Psoas muscle (tissue), 8 donors: ENCODE data around the gene ZBP1. TPM values are rescaled to one million over a fixed set of nuclear protein-coding genes. Genes with fewer than 3 reads are reported as not detected.

ENCODE experiments used
- ATAC-seq, 4 donors: fragments of 200-7000 bp; cut with Tn5 transposase; one replicate each; pipeline ENCODE4 v1.9.1; 2020; ENCODE audit warnings: moderate library complexity in 3 of 4, mild to moderate bottlenecking in 2 of 4
- DNase-seq, 2 donors: peaks; one replicate each; pipeline ENCODE4 v3.0.0-alpha.2; 2020
- H3K27ac ChIP-seq: fragments of 200-600 bp; one replicate; pipeline ENCODE4 v1.8.0; 2022
- H3K27me3 ChIP-seq, 3 donors: fragments of 200-600 bp in 1 of 3; one replicate each; pipeline versions ENCODE4 v1.6.1 to v1.8.0; 2013 to 2022; ENCODE audit warnings: low read length in 2 of 3, mild to moderate bottlenecking in 2 of 3, moderate library complexity in 1 of 3; ENCODE audit not compliant: insufficient read depth in 3 of 3
- H3K36me3 ChIP-seq, 2 donors: fragments of 200-600 bp in 1 of 2; one replicate each; pipeline versions ENCODE4 v1.6.1 to v1.8.0; 2013 to 2022; ENCODE audit warnings: low read depth in 1 of 2, mild to moderate bottlenecking in 1 of 2, moderate library complexity in 1 of 2; ENCODE audit not compliant: insufficient read depth in 1 of 2
- H3K4me1 ChIP-seq: fragments of 200-600 bp; one replicate; pipeline ENCODE4 v1.8.0; 2022
- H3K4me3 ChIP-seq: fragments of 200-600 bp; one replicate; pipeline ENCODE4 v1.8.0; 2022; ENCODE audit warnings: mild to moderate bottlenecking
- H3K9me3 ChIP-seq: fragments of 200-600 bp; one replicate; pipeline ENCODE4 v1.8.0; 2022
- WGBS, 3 donors: extraction: QIAGEN DNeasy Blood & Tissue Kit; methylation state at CpG; one replicate each; pipeline versions ENCODE4 v1.1.6 to v1.1.7; 2013; 5-methylcytosine and 5-hydroxymethylcytosine counted together
- intact Hi-C, 2 donors: fragments of 100-400 bp; cut with DNase I; formaldehyde crosslinking; loops; one replicate each; pipeline versions ENCODE4 v1.11.0 to v1.14.2; 2022
- polyA plus RNA-seq, 3 donors: library from polyadenylated mRNA; stranded (reverse); fragments of 200-250 nt; gene quantifications; one replicate each; pipeline ENCODE4 v1.2.3, GENCODE V29; 2013
- total RNA-seq, 4 donors: library from RNA; stranded (reverse); fragmentation: NEBNext Ultra II Directional in 2 of 4; extraction: Animal tissue kit (Norgen Biotek cat#: 25700) in 2 of 4; gene quantifications; one replicate each; pipeline versions ENCODE4 v1.2.1 to v1.2.4, GENCODE V29; 2021 to 2023
- TF ChIP-seq, protein P1 (sequence below): fragments of 200-600 bp; IDR thresholded peaks from one replicate; pipeline ENCODE4 v1.8.0; 2022; ENCODE audit warnings: antibody characterized with exemption
- donor health status: healthy with polysubstance abuse.
- donor health status: DM: no; HTN: no; CAD: no; lungs with moderate emphysema.
- donor health status: Bipolar disorder and iron deficiency.
- donor health status: healthy.
- donor health status: DM: yes; HTN: yes; CAD: no.
- donor health status: DM: no; HTN: no; CAD: no.
- donor health status: DM: no; HTN: no; CAD: no.
- donor health status: DM: yes; HTN: yes; CAD: no.

ZBP1 gene
- total and polyA plus RNA-seq, 7 donors = 0.07 to 0.50 (median 0.20) TPM; not detected in 2

DNA sequence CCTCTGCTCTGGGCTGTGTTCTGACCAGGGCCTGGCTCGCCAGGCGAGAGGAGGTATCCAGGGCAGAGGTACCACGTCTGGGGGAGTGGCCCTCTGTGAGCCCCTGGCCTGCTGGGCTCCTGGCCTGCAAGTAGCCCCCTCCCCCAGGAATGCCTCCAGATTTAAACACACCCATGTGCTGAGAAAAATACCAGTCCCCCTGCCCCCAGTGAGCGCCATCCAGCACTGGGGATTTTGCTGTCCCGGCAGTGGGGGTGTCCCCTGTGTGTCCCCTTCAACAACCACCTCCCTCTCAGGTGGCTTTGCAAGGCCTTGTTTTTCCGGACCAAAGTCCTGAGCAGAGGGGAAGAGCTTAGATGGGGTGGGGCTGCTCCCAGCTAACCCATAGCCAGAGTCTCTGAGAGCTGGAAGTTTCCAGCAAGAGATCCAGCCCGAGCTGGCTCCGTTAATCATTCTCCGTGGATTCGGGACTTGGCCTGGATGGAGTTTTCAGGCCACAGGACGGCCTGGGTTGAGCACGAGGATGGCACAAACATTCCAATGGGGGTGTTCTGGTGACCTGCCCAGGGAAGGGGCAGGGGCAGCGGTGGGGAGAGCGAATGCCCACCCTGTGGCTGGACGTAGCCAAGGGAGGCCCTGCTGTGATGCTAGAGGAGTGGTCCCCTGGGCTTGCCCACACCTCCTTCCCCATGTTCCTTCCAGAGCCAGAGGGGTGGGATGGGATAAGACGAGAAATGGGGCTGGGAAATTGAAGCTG lies 30.3 kb downstream of the ZBP1 start:
- Histone ChIP-seq H3K27ac (no peak overlapping the region), H3K4me3 (no peak overlapping the region), H3K9me3 (no peaks in the 10 kb centered on the region), H3K27me3 (peaks cover 0 to 9% (median 0%) of the 10 kb centered on the region in 3 donors), H3K36me3 (no peaks in the 10 kb centered on the region), H3K4me1 (no peaks in the 10 kb centered on the region)
- DNase-seq = no peak
- ATAC-seq = no peak
- intact Hi-C loops = loop anchor here in 1 of 2 donors (10.0 kb wide), 1 partner anchor 215 kb away; no protein-coding TSS in a partner anchor
- WGBS, 3 donors = 77 to 81% (median 81%) methylated on average over 15 to 16 of the region's 16 CpGs
- TF ChIP-seq, protein P1, sequence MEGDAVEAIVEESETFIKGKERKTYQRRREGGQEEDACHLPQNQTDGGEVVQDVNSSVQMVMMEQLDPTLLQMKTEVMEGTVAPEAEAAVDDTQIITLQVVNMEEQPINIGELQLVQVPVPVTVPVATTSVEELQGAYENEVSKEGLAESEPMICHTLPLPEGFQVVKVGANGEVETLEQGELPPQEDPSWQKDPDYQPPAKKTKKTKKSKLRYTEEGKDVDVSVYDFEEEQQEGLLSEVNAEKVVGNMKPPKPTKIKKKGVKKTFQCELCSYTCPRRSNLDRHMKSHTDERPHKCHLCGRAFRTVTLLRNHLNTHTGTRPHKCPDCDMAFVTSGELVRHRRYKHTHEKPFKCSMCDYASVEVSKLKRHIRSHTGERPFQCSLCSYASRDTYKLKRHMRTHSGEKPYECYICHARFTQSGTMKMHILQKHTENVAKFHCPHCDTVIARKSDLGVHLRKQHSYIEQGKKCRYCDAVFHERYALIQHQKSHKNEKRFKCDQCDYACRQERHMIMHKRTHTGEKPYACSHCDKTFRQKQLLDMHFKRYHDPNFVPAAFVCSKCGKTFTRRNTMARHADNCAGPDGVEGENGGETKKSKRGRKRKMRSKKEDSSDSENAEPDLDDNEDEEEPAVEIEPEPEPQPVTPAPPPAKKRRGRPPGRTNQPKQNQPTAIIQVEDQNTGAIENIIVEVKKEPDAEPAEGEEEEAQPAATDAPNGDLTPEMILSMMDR = no peak

DNA sequence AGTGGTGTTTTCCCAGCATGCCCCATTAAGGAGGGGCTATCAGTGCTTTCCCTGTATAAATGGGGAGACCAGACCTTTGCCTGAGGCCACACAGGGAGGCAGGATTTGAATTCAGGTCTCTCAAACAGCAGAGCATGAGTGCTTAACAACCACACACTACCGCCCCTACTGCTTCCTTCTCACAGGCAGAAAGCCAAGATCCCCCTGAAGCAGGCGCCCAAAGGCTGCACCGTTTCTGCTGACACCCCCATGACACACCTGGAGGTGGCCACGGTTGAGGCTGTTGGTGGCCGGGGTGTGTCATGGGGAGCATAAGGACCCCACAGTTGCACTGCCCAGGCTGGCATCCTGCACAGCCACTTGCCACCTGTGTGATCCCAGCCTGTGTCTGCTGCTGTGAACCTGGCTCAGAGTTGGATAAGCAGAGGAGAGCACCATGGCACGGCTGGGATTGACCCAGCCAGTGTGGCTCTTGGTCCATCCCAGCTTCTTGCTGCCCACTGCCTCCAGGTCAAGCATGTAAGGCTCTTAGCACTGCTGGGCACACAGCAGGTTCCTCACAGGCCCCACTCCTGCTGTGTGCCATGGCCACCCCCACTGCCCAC lies 31.0 kb downstream of the ZBP1 start:
- Histone ChIP-seq H3K36me3 (no peaks in the 10 kb centered on the region), H3K27me3 (peaks cover 0 to 14% (median 0%) of the 10 kb centered on the region in 3 donors), H3K4me3 (no peak overlapping the region), H3K9me3 (no peaks in the 10 kb centered on the region), H3K27ac (no peak overlapping the region), H3K4me1 (no peaks in the 10 kb centered on the region)
- intact Hi-C loops = no loop called here
- ATAC-seq (no peak), DNase-seq (no peak)
- TF ChIP-seq, protein P1 = no peak
- WGBS, 3 donors = 85 to 95% (median 91%) methylated on average over 6 of the region's 6 CpGs

DNA sequence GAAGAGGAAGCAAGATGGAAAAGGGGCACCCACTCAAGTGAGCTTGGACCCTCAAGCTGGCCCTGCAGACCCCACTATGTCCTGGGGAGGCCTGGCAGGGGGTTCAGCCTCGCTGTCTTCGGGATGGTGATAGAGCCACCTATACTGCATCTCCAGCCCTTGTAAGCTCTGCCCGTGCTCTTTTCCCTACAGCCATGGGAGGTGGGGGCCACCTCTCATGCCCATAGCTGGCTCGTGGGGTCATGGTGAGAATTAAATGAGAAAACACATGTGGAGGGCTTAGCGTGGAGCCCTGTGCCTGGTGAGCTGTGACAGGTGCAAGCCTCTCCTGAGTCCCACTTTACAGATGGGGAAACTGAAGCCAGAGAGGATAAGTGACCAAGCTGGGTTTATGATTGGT lies 31.6 kb downstream of the ZBP1 start:
- Histone ChIP-seq H3K4me3 (no peak overlapping the region), H3K27ac (no peak overlapping the region), H3K4me1 (no peaks in the 10 kb centered on the region), H3K9me3 (no peaks in the 10 kb centered on the region), H3K27me3 (peaks cover 0 to 20% (median 0%) of the 10 kb centered on the region in 3 donors), H3K36me3 (no peaks in the 10 kb centered on the region)
- ATAC-seq (no peak), DNase-seq (no peak)
- intact Hi-C loops = no loop called here
- TF ChIP-seq, protein P1 = no peak
- WGBS, 3 donors = 71 to 85% (median 77%) methylated on average over 5 of the region's 5 CpGs

DNA sequence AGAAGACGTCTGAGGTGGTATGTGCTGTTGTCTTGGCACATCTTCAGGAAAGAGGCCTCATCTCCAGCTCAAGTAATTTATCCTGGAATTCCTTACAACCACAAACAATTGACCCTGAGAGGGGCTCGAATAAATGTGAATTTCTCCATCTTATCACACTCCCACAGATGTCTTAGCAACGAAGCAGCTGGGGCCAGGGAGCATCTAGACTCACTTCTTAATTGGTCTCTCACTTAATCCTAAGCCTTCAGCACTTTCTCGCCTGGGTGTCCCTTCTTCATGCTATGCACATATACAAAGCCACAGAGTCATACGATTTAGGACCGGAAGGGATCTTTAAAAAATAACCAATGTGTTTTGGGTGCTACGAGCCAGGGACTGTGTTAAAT lies 32.2 kb downstream of the ZBP1 start:
- DNase-seq (no peak), ATAC-seq (no peak)
- Histone ChIP-seq H3K36me3 (no peaks in the 10 kb centered on the region), H3K27ac (no peak overlapping the region), H3K4me3 (no peak overlapping the region), H3K9me3 (no peaks in the 10 kb centered on the region), H3K27me3 (peaks cover 0 to 26% (median 0%) of the 10 kb centered on the region in 3 donors), H3K4me1 (no peaks in the 10 kb centered on the region)
- TF ChIP-seq, protein P1 = no peak
- intact Hi-C loops = no loop called here
- WGBS, 3 donors = 90 to 96% (median 91%) methylated on average over 7 of the region's 7 CpGs
